DOHH2 (cell line): Measurements from ENCODE around the gene PRKN.

Experiments
- EZH2phosphoT487 ChIP-seq: fragments of 200-600 bp; sonication (generic); IDR thresholded peaks from 2 replicates; pipeline ENCODE4 v1.6.1; 2017; ENCODE audit warnings: borderline replicate concordance, mild to moderate bottlenecking, antibody characterized with exemption, low read length, moderate library complexity, mixed read lengths
- TF ChIP-seq, protein P1 (sequence below): fragments of 200-600 bp; sonication (generic); IDR thresholded peaks from one replicate; pipeline ENCODE4 v1.5.1; 2014; ENCODE audit warnings: antibody characterized with exemption, mild to moderate bottlenecking, low read depth, low read length; ENCODE audit not compliant: poor library complexity, severe bottlenecking

DNA sequence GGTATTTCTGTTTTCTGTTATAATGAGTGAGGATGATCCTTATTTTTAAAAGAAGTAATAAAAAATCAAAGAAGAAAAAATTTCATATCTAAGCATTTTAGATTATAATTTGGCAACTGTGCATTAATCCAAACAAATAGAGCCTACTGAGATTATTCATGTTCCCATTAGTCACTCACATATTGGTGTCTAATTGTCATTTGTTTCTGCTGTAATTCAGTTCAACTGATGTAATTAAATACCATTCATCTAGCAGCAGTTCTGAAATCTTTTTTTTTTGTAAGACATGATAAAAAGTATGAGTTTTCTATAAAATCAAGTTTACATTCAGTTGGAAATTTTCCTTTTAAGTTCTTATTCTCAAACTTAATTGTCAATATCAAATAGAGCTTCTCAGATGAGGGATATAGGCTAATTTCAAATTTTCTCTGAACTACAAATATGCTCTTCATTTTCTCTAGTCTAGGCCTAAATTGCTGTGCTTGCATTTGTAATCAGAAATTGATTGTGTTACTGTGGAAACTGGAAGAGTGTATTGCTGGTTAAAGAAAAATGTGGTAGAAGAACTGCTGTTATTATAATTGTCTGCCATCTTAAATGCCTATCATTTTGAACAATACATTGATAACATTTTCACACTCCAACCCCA is 23.8 kb upstream of the PRKN start:
- no peak for TF ChIP-seq EZH2phosphoT487
- TF ChIP-seq, protein P1, sequence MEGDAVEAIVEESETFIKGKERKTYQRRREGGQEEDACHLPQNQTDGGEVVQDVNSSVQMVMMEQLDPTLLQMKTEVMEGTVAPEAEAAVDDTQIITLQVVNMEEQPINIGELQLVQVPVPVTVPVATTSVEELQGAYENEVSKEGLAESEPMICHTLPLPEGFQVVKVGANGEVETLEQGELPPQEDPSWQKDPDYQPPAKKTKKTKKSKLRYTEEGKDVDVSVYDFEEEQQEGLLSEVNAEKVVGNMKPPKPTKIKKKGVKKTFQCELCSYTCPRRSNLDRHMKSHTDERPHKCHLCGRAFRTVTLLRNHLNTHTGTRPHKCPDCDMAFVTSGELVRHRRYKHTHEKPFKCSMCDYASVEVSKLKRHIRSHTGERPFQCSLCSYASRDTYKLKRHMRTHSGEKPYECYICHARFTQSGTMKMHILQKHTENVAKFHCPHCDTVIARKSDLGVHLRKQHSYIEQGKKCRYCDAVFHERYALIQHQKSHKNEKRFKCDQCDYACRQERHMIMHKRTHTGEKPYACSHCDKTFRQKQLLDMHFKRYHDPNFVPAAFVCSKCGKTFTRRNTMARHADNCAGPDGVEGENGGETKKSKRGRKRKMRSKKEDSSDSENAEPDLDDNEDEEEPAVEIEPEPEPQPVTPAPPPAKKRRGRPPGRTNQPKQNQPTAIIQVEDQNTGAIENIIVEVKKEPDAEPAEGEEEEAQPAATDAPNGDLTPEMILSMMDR: no peak
